ENCODE results near the gene CDKN1C.
A peak's percentile ranks its signal among the peaks of the same experiment; 100 is the strongest.

CDKN1C gene

GRCh38 chr11:2883979-2884815, 1.4 kb downstream of the CDKN1C start:
- H2AFZ ChIP-seq: peak overlapping the region; percentile 64
- no peak for TF ChIP-seq CTCF (IDR thresholded peaks at IDR 0.05)
- peak overlapping the region; percentile 57 for H3K4me2 ChIP-seq (ENCODE audit: low read length)
- H3K79me2 ChIP-seq: no peaks in the 10 kb centered on the region
- no peak overlapping the region for H3K27ac ChIP-seq
- H3K36me3 ChIP-seq (ENCODE audit: control insufficient read depth, insufficient read depth, low read length): no peaks in the 10 kb centered on the region
- H3K27me3 ChIP-seq (ENCODE audit: control insufficient read depth, insufficient read depth, low read length): no peaks in the 10 kb centered on the region
- H3K4me3 ChIP-seq (ENCODE audit: low read depth, low read length): peak overlapping the region; percentile 59
- no peaks in the 10 kb centered on the region for H3K4me1 ChIP-seq
- H3K9ac ChIP-seq: no peak overlapping the region
- no peaks in the 10 kb centered on the region for H3K9me3 ChIP-seq (ENCODE audit: control insufficient read depth, low read length)

- no peak overlapping the region for H3K9ac ChIP-seq
- no peaks in the 10 kb centered on the region for H3K36me3 ChIP-seq (ENCODE audit: control insufficient read depth, insufficient read depth, low read length)
- no peak overlapping the region for H3K27ac ChIP-seq
Measured at GRCh38 chr11:2883640-2883978, 2.0 kb downstream of the CDKN1C start.

GRCh38 chr11:2882396-2883110, 3.0 kb downstream of the CDKN1C start:
- Histone ChIP-seq H3K4me3 (ENCODE audit: low read depth, low read length) (no peak overlapping the region), H2AFZ (no peak overlapping the region), H3K79me2 (no peaks in the 10 kb centered on the region), H3K27ac (no peak overlapping the region), H3K4me2 (ENCODE audit: low read length) (no peak overlapping the region), H3K4me1 (no peaks in the 10 kb centered on the region), H3K9ac (no peak overlapping the region), H3K9me3 (ENCODE audit: control insufficient read depth, low read length) (no peaks in the 10 kb centered on the region), H3K36me3 (ENCODE audit: control insufficient read depth, insufficient read depth, low read length) (no peaks in the 10 kb centered on the region), H3K27me3 (ENCODE audit: control insufficient read depth, insufficient read depth, low read length) (no peaks in the 10 kb centered on the region)
- TF ChIP-seq CTCF (IDR thresholded peaks at IDR 0.05): no peak

More at GRCh38 chr11:2883640-2883978, 2.0 kb downstream of the CDKN1C start:
- Histone ChIP-seq H3K4me3 (ENCODE audit: low read depth, low read length) (peak overlapping the region; percentile 59), H3K4me1 (no peaks in the 10 kb centered on the region), H3K4me2 (ENCODE audit: low read length) (peak overlapping the region; percentile 57), H3K9me3 (ENCODE audit: control insufficient read depth, low read length) (no peaks in the 10 kb centered on the region), H3K27me3 (ENCODE audit: control insufficient read depth, insufficient read depth, low read length) (no peaks in the 10 kb centered on the region), H3K79me2 (no peaks in the 10 kb centered on the region), H2AFZ (peak overlapping the region; percentile 61)
- no peak for TF ChIP-seq CTCF (IDR thresholded peaks at IDR 0.05)

- no peak overlapping the region for H3K9ac ChIP-seq
- H3K27ac ChIP-seq: no peak overlapping the region
- H3K79me2 ChIP-seq: no peaks in the 10 kb centered on the region
- H2AFZ ChIP-seq: no peak overlapping the region
- H3K4me1 ChIP-seq: no peaks in the 10 kb centered on the region
- no peaks in the 10 kb centered on the region for H3K27me3 ChIP-seq (ENCODE audit: control insufficient read depth, insufficient read depth, low read length)
- TF ChIP-seq CTCF (IDR thresholded peaks at IDR 0.05): no peak
- no peak overlapping the region for H3K4me3 ChIP-seq (ENCODE audit: low read depth, low read length)
- no peak overlapping the region for H3K4me2 ChIP-seq (ENCODE audit: low read length)
- H3K36me3 ChIP-seq (ENCODE audit: control insufficient read depth, insufficient read depth, low read length): no peaks in the 10 kb centered on the region
- no peaks in the 10 kb centered on the region for H3K9me3 ChIP-seq (ENCODE audit: control insufficient read depth, low read length)
Measured at GRCh38 chr11:2881981-2882375, 3.6 kb downstream of the CDKN1C start.
